IMR-90 (cell line): ENCODE measurements around the gene PARP12. TPM values are rescaled to one million over a fixed set of nuclear protein-coding genes. Genes with fewer than 3 reads are reported as not detected.

Experiments
- microRNA-seq, 2 experiments: library from miRNA; stranded (forward) in 1 of 2; unstranded in 1 of 2; fragments of 10-50 nt in 1 of 2; fragments of <30 nt in 1 of 2; gene quantifications in 1 of 2; microRNA quantifications in 1 of 2; one replicate each; pipeline versions ENCODE3 to v1.1.0; 2013 to 2020; ENCODE audit not compliant: insufficient read depth in 1 of 2, insufficient read length in 1 of 2, unreplicated experiment in 1 of 2
- polyA plus RNA-seq, 3 experiments: library from polyadenylated mRNA; depleted of rRNA; stranded (reverse); fragments of >200 nt; gene quantifications; 2 replicates each; pipeline ENCODE4 v1.2.3, GENCODE V29; 2012; ENCODE audit warnings: low replicate concordance in 1 of 3
- small RNA-seq, 5 experiments: library from RNA; depleted of rRNA; stranded (forward); fragments of <200 nt; gene quantifications; one replicate each; pipeline ENCODE3, GENCODE V24; 2012
- total RNA-seq: library from RNA; depleted of rRNA; stranded (reverse); fragments of >200 nt; gene quantifications from 2 replicates; pipeline ENCODE4 v1.2.3, GENCODE V29; 2012; rRNA removed

The PARP12 gene
- total and polyA plus RNA-seq, 2 of the 4 experiments (the other 2 are of a cell fraction), result 7.2 to 11.3 TPM

Small RNA genes within 50 kb of the gene (microRNA-seq; reads per million reads assigned to microRNA genes)
- gene RF00019 (ENCODE audit: insufficient read depth, insufficient read length), result not detected

Small RNA genes within 50 kb of the gene (small RNA-seq; reads per million reads assigned to genes)
- gene RF00019, result 0 reads per million in 5 experiments

Other genes with a start within 250 kb of the PARP12 start
- 5.3 and 5.9 TPM in 2 replicates for gene TBXAS1, start 233.7 kb downstream of the PARP12 start, total RNA-seq
- gene TBXAS1, start 233.7 kb downstream of the PARP12 start, polyA plus RNA-seq (2012; rRNA removed), result 10.0 and 10.8 TPM in 2 replicates
- gene KDM7A, start 114.0 kb upstream of the PARP12 start, total RNA-seq, result 2.3 and 2.5 TPM in 2 replicates
- gene KDM7A, start 114.0 kb upstream of the PARP12 start, polyA plus RNA-seq (2012; rRNA removed), result 1.4 and 1.5 TPM in 2 replicates